H9 (cell line): Measurements from ENCODE around the gene TLE5. TPM values are rescaled to one million over a fixed set of nuclear protein-coding genes. Genes with fewer than 3 reads are reported as not detected.

Experiments used
- DNase-seq: peaks from one replicate; pipeline ENCODE4 v3.0.0-alpha.2; 2017
- H2AFZ ChIP-seq: one replicate; pipeline ENCODE4 v1.6.1; 2013; ENCODE audit warnings: mild to moderate bottlenecking, low read length, control low read depth, moderate library complexity
- H2AK5ac ChIP-seq: 2 replicates; pipeline ENCODE4 v1.6.1; 2013; ENCODE audit warnings: low read length, control low read depth, mixed read lengths; ENCODE audit not compliant: insufficient read length
- H2BK120ac ChIP-seq: one replicate; pipeline ENCODE4 v1.6.1; 2013; ENCODE audit warnings: low read depth, mild to moderate bottlenecking, low read length, control low read depth, inconsistent platforms; ENCODE audit not compliant: poor library complexity, severe bottlenecking
- H2BK12ac ChIP-seq: 2 replicates; pipeline ENCODE4 v1.6.1; 2013; ENCODE audit warnings: low read length, control low read depth, mixed read lengths, low read depth; ENCODE audit not compliant: insufficient read length
- H2BK15ac ChIP-seq: 2 replicates; pipeline ENCODE4 v1.6.1; 2013; ENCODE audit warnings: low read depth, low read length, control low read depth
- H2BK20ac ChIP-seq: one replicate; pipeline ENCODE4 v1.6.1; 2013; ENCODE audit warnings: low read depth, mild to moderate bottlenecking, low read length, control low read depth, inconsistent platforms; ENCODE audit not compliant: poor library complexity, severe bottlenecking
- H2BK5ac ChIP-seq: 2 replicates; pipeline ENCODE4 v1.6.1; 2013; ENCODE audit warnings: low read length, control low read depth, mixed read lengths; ENCODE audit not compliant: insufficient read length
- H3K14ac ChIP-seq: 2 replicates; pipeline ENCODE4 v1.6.1; 2013; ENCODE audit warnings: low read length, control low read depth; ENCODE audit not compliant: insufficient read depth
- H3K18ac ChIP-seq: 2 replicates; pipeline ENCODE4 v1.6.1; 2013; ENCODE audit warnings: low read depth, mild to moderate bottlenecking, mixed read lengths, low read length, control low read depth; ENCODE audit not compliant: insufficient read length
- H3K23ac ChIP-seq: 2 replicates; pipeline ENCODE4 v1.6.1; 2013; ENCODE audit warnings: low read length, control low read depth, mixed read lengths, low read depth; ENCODE audit not compliant: insufficient read length
- H3K23me2 ChIP-seq: 2 replicates; pipeline ENCODE4 v1.6.1; 2013; ENCODE audit warnings: low read depth, mild to moderate bottlenecking, mixed read lengths, low read length, control low read depth; ENCODE audit not compliant: insufficient read length, poor library complexity, severe bottlenecking
- H3K27ac ChIP-seq: 2 replicates; pipeline ENCODE4 v1.5.1; 2013; ENCODE audit warnings: low read length, control low read depth, mixed read lengths, low read depth; ENCODE audit not compliant: insufficient read length
- H3K27me3 ChIP-seq: 2 replicates; pipeline ENCODE4 v1.6.1; 2013; ENCODE audit warnings: low read length, control low read depth, inconsistent platforms; ENCODE audit not compliant: insufficient read depth
- H3K4ac ChIP-seq: 2 replicates; pipeline ENCODE4 v1.6.1; 2013; ENCODE audit warnings: low read depth, mild to moderate bottlenecking, control low read depth, inconsistent platforms, low read length, moderate library complexity
- H3K4me1 ChIP-seq: 2 replicates; pipeline ENCODE4 v1.6.1; 2013; ENCODE audit warnings: low read length, control low read depth, inconsistent platforms; ENCODE audit not compliant: insufficient read depth
- H3K4me2 ChIP-seq: 2 replicates; pipeline ENCODE4 v1.6.1; 2013; ENCODE audit warnings: low read length, control low read depth, mixed read lengths; ENCODE audit not compliant: insufficient read length, insufficient read depth
- H3K56ac ChIP-seq: 2 replicates; pipeline ENCODE4 v1.6.1; 2013; ENCODE audit warnings: low read depth, mild to moderate bottlenecking, mixed read lengths, low read length, control low read depth; ENCODE audit not compliant: insufficient read length
- H3K79me1 ChIP-seq: 2 replicates; pipeline ENCODE4 v1.6.1; 2013; ENCODE audit warnings: low read depth, mild to moderate bottlenecking, moderate library complexity, low read length, control low read depth, inconsistent platforms; ENCODE audit not compliant: insufficient read depth, poor library complexity, severe bottlenecking
- H3K79me2 ChIP-seq: 2 replicates; pipeline ENCODE4 v1.6.1; 2013; ENCODE audit warnings: low read length, control low read depth, inconsistent platforms; ENCODE audit not compliant: insufficient read depth
- H3K9ac ChIP-seq: 2 replicates; pipeline ENCODE4 v1.6.1; 2013; ENCODE audit warnings: low read length, control low read depth, mixed read lengths; ENCODE audit not compliant: insufficient read length; ENCODE audit errors: extremely low read depth
- H3K9me3 ChIP-seq: one replicate; pipeline ENCODE4 v1.6.1; 2013; ENCODE audit warnings: low read depth, low read length, inconsistent platforms; ENCODE audit not compliant: control insufficient read depth
- H3T11ph ChIP-seq: one replicate; pipeline ENCODE4 v1.6.1; 2013; ENCODE audit warnings: mild to moderate bottlenecking, low read length, control low read depth, inconsistent platforms
- H4K20me1 ChIP-seq: one replicate; pipeline ENCODE4 v1.6.1; 2013; ENCODE audit not compliant: control insufficient read depth, insufficient read length, insufficient read depth
- H4K5ac ChIP-seq: 2 replicates; pipeline ENCODE4 v1.6.1; 2013; ENCODE audit warnings: low read depth, mild to moderate bottlenecking, mixed read lengths, low read length, control low read depth; ENCODE audit not compliant: insufficient read length
- H4K8ac ChIP-seq: replicated peaks from 2 replicates; pipeline ENCODE4 v1.6.1; 2013; ENCODE audit warnings: low read length, control low read depth, mixed read lengths, low read depth; ENCODE audit not compliant: insufficient read length
- H4K91ac ChIP-seq: 2 replicates; pipeline ENCODE4 v1.6.1; 2013; ENCODE audit warnings: low read depth, mild to moderate bottlenecking, moderate library complexity, mixed read lengths, low read length, control low read depth; ENCODE audit not compliant: insufficient read length
- H3K27ac Mint-ChIP-seq, 3 experiments: 2 replicates in 2 of 3; 3 replicates in 1 of 3; pipeline ENCODE4 v1.8.0; 2020 to 2021; ENCODE audit warnings: mixed read lengths in 3 of 3, mild to moderate bottlenecking in 1 of 3, moderate library complexity in 1 of 3
- H3K27me3 Mint-ChIP-seq: 2 replicates; pipeline ENCODE4 v1.8.0; 2021; ENCODE audit warnings: low read depth, mild to moderate bottlenecking, moderate library complexity, mixed read lengths
- H3K36me3 Mint-ChIP-seq, 3 experiments: 2 replicates in 2 of 3; 3 replicates in 1 of 3; pipeline ENCODE4 v1.8.0; 2020 to 2021; ENCODE audit warnings: low read depth in 3 of 3, mixed read lengths in 3 of 3; ENCODE audit not compliant: insufficient read depth in 1 of 3
- H3K4me1 Mint-ChIP-seq, 2 experiments: 2 replicates each; pipeline ENCODE4 v1.8.0; 2020; ENCODE audit warnings: mixed read lengths in 2 of 2
- H3K4me3 Mint-ChIP-seq, 2 experiments: 2 replicates in 1 of 2; 3 replicates in 1 of 2; pipeline ENCODE4 v1.8.0; 2020 to 2021; ENCODE audit warnings: mild to moderate bottlenecking in 2 of 2, mixed read lengths in 2 of 2, moderate library complexity in 1 of 2
- H3K9me3 Mint-ChIP-seq, 2 experiments: 2 replicates in 1 of 2; 3 replicates in 1 of 2; pipeline ENCODE4 v1.8.0; 2020; ENCODE audit warnings: mild to moderate bottlenecking in 2 of 2, mixed read lengths in 2 of 2, moderate library complexity in 1 of 2
- WGBS: extraction: QIAGEN DNeasy Blood & Tissue Kit; methylation state at CpG from one replicate; pipeline ENCODE4 v1.1.7; 2013; ENCODE audit warnings: missing lambda C conversion rate, low lambda C conversion rate, mixed read lengths; ENCODE audit not compliant: insufficient read length; ENCODE audit errors: extremely low coverage; 5-methylcytosine and 5-hydroxymethylcytosine counted together
- total RNA-seq: library from RNA; stranded (reverse); gene quantifications from 2 replicates; pipeline ENCODE4 v1.2.1, GENCODE V29; 2021
- TF ChIP-seq, protein P1 (sequence below): fragments of 200-600 bp; sonication (generic); conservative IDR thresholded peaks from 3 replicates; pipeline ENCODE4 v1.8.0; 2021; ENCODE audit warnings: antibody characterized with exemption, mild to moderate bottlenecking

TLE5 gene
- total RNA-seq, 1 experiment from 2014 or later, result 221 TPM

DNA sequence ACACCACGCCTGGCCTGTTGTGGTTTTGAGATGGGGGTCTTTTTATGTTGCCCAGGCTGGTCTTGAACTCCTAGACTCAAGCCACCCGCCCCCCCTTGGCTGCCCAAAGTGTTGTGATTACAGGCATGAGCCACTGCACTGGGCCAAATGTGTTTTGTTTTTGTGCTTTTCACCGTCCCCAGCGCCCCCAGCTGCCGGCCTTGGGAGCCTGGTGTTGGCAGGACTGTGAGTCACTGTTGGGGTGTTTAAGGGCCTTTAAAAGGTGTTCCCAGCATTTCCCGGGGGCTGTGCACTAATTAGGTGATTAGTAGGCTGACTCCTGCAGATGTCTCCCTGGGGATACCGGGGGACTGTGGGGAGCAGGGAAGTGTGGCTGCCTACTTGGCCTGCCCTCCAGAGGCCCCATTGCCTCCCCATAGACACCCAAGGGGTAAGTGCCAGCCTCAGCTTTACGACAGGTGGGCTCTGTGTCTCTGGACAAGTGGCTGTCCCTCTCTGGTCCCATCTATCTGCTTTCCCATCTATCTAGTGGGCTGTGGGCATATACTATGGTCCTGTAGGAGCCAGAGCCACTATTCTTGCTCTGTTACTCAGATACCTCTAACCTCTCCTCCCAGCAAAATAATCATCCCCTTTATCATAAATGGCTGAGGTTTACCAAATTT is 11.8 kb upstream of the TLE5 start:
- Histone ChIP-seq H3K23me2 (no peaks in the 10 kb centered on the region), H2BK20ac (no peak overlapping the region), H2AK5ac (no peak overlapping the region), H4K20me1 (no peaks in the 10 kb centered on the region), H3T11ph (no peak overlapping the region), H3K14ac (no peak overlapping the region), H3K4me1 (no peaks in the 10 kb centered on the region), H3K9me3 (no peaks in the 10 kb centered on the region), H4K8ac (no peak overlapping the region), H3K9ac (no peak overlapping the region), H3K27me3 (no peaks in the 10 kb centered on the region), H4K91ac (no peak overlapping the region), H3K79me2 (no peaks in the 10 kb centered on the region), H3K56ac (no peak overlapping the region), H2AFZ (no peak overlapping the region), H3K4me2 (no peak overlapping the region), H3K4ac (no peak overlapping the region), H3K79me1 (no peaks in the 10 kb centered on the region), H2BK5ac (no peak overlapping the region), H3K23ac (no peak overlapping the region), H2BK15ac (no peak overlapping the region), H2BK120ac (no peak overlapping the region), H4K5ac (no peak overlapping the region), H2BK12ac (no peak overlapping the region), H3K18ac (no peak overlapping the region), H3K27ac (no peak overlapping the region)
- H3K4me1 Mint-ChIP-seq, result peaks cover 4 to 8% of the 10 kb centered on the region in 2 experiments; a peak in 3 of 4 replicates
- no peak overlapping the region for H3K4me3 Mint-ChIP-seq
- TF ChIP-seq, protein P1, sequence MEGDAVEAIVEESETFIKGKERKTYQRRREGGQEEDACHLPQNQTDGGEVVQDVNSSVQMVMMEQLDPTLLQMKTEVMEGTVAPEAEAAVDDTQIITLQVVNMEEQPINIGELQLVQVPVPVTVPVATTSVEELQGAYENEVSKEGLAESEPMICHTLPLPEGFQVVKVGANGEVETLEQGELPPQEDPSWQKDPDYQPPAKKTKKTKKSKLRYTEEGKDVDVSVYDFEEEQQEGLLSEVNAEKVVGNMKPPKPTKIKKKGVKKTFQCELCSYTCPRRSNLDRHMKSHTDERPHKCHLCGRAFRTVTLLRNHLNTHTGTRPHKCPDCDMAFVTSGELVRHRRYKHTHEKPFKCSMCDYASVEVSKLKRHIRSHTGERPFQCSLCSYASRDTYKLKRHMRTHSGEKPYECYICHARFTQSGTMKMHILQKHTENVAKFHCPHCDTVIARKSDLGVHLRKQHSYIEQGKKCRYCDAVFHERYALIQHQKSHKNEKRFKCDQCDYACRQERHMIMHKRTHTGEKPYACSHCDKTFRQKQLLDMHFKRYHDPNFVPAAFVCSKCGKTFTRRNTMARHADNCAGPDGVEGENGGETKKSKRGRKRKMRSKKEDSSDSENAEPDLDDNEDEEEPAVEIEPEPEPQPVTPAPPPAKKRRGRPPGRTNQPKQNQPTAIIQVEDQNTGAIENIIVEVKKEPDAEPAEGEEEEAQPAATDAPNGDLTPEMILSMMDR, result peak; percentile 18; the same call in 2 of the 3 replicates
- H3K9me3 Mint-ChIP-seq, result peaks cover 0 to 4% of the 10 kb centered on the region in 2 experiments; a peak in 2 of 5 replicates
- no peaks in the 10 kb centered on the region for H3K36me3 Mint-ChIP-seq
- no CpG with 5 or more reads among the region's 8 CpGs for WGBS
- no peak for DNase-seq
- peaks cover 23% of the 10 kb centered on the region for H3K27me3 Mint-ChIP-seq
- no peak overlapping the region for H3K27ac Mint-ChIP-seq
